Muscle of arm (tissue), 14 donors: ENCODE data around the gene CDC27. TPM values are rescaled to one million over a fixed set of nuclear protein-coding genes. Genes with fewer than 3 reads are reported as not detected.
"Not testable (repeated sequence)": the region's sequence is repeated elsewhere in the genome, so short reads cannot be mapped to it uniquely, and the experiment has no call there.

Experiments used
- DNase-seq: peaks from one replicate; pipeline ENCODE4 v3.0.0-alpha.2; 2013
- long read RNA-seq, 11 donors: transcript quantifications; one replicate each; lab custom pipeline, GENCODE V29; 2026
- polyA plus RNA-seq, 12 donors: library from polyadenylated mRNA; unstranded; fragments of 120-200 nt; gene quantifications; one replicate each; pipeline ENCODE4 v1.2.1, GENCODE V29; 2013; ENCODE audit not compliant: insufficient read length in 12 of 12

Gene CDC27, protein sequence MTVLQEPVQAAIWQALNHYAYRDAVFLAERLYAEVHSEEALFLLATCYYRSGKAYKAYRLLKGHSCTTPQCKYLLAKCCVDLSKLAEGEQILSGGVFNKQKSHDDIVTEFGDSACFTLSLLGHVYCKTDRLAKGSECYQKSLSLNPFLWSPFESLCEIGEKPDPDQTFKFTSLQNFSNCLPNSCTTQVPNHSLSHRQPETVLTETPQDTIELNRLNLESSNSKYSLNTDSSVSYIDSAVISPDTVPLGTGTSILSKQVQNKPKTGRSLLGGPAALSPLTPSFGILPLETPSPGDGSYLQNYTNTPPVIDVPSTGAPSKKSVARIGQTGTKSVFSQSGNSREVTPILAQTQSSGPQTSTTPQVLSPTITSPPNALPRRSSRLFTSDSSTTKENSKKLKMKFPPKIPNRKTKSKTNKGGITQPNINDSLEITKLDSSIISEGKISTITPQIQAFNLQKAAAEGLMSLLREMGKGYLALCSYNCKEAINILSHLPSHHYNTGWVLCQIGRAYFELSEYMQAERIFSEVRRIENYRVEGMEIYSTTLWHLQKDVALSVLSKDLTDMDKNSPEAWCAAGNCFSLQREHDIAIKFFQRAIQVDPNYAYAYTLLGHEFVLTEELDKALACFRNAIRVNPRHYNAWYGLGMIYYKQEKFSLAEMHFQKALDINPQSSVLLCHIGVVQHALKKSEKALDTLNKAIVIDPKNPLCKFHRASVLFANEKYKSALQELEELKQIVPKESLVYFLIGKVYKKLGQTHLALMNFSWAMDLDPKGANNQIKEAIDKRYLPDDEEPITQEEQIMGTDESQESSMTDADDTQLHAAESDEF
- polyA plus RNA-seq = 10 to 100 TPM in 11 of 12 donors, not detected in 1; 28.8 to 88.6 (median 56.1) TPM
- long read RNA-seq, donor 1, partial matches to known transcripts = 0 of 1 reads
- long read RNA-seq, donor 1, other reads (novel, unspliced or antisense) = 0 of 1 reads
- long read RNA-seq, donor 2, partial matches to known transcripts = 3,570 of 3,857 reads
- long read RNA-seq, donor 2, other reads (novel, unspliced or antisense) = 287 of 3,857 reads
- long read RNA-seq, donor 3, full-length matches to known transcripts = 1 of 1 reads
- long read RNA-seq, donor 3, partial matches to known transcripts = 0 of 1 reads
- long read RNA-seq, donor 3, other reads (novel, unspliced or antisense) = 0 of 1 reads
- long read RNA-seq, donor 4 = 0 reads
- long read RNA-seq, donor 5, full-length matches to known transcripts = 2 of 5,910 reads
- long read RNA-seq, donor 5, partial matches to known transcripts = 5,500 of 5,910 reads
- long read RNA-seq, donor 5, other reads (novel, unspliced or antisense) = 408 of 5,910 reads
- long read RNA-seq, donor 6, full-length matches to known transcripts = 1 of 1 reads
- long read RNA-seq, donor 6, partial matches to known transcripts = 0 of 1 reads
- long read RNA-seq, donor 6, other reads (novel, unspliced or antisense) = 0 of 1 reads
- long read RNA-seq, donor 7, full-length matches to known transcripts = 1 of 1 reads
- long read RNA-seq, donor 7, partial matches to known transcripts = 0 of 1 reads
- long read RNA-seq, donor 7, other reads (novel, unspliced or antisense) = 0 of 1 reads
- long read RNA-seq, donor 8, full-length matches to known transcripts = 2 of 2 reads
- long read RNA-seq, donor 8, partial matches to known transcripts = 0 of 2 reads
- long read RNA-seq, donor 8, other reads (novel, unspliced or antisense) = 0 of 2 reads
- long read RNA-seq, donor 9, full-length matches to known transcripts = 1 of 1 reads
- long read RNA-seq, donor 9, partial matches to known transcripts = 0 of 1 reads
- long read RNA-seq, donor 9, other reads (novel, unspliced or antisense) = 0 of 1 reads
- long read RNA-seq, donor 10, partial matches to known transcripts = 7 of 9 reads
- long read RNA-seq, donor 10, other reads (novel, unspliced or antisense) = 0 of 9 reads
- long read RNA-seq, donor 11, full-length matches to known transcripts = 3 of 2,763 reads
- long read RNA-seq, donor 11, partial matches to known transcripts = 2,561 of 2,763 reads
- long read RNA-seq, donor 11, other reads (novel, unspliced or antisense) = 199 of 2,763 reads

DNA sequence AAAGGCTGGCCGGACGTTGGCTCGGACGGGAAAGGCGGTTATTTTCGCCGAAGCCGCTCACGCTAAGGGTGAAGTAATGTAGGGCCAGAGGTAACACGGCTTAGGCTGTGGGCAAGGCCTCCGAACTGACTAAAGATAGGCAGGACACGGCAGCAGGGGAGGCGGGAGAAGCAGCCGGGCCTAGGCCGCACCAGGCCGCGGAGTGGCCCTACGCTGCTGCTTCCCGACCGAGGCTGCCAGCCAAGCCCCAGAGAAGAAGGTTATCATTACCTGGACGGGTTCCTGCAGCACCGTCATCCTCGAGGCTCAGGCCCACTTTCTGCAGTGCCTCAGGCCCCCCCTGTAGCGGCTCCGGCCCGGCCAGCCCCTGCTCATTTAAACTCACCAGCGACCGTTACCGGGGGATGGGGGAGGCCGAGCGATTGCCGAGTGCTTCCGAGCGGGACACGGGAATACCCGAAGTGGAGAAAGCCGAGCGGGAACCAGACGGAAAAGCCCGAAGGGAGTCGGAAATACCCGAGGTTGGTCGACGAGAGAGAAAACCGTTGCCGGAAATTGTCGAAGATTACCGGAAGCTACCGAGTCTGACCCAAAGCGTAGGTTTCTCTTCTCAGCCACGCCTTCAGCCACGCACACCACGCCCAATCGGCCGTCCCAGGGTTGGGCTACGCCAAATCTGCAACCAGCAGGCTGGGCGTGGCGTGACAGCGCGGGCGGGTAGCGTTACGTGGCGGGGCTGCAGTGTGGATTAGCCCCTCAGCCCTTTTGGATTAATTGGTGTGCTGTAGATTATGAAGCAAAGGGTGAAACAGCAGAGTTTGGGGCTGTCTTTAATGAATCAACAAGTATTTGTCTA, at the start of gene CDC27:
Gene CDC27 (minus strand): TSS at position 420 of the 856 bp plus-strand sequence. CDS start 123 bp downstream, at position 297.
- DNase-seq = peak; percentile 100

DNA sequence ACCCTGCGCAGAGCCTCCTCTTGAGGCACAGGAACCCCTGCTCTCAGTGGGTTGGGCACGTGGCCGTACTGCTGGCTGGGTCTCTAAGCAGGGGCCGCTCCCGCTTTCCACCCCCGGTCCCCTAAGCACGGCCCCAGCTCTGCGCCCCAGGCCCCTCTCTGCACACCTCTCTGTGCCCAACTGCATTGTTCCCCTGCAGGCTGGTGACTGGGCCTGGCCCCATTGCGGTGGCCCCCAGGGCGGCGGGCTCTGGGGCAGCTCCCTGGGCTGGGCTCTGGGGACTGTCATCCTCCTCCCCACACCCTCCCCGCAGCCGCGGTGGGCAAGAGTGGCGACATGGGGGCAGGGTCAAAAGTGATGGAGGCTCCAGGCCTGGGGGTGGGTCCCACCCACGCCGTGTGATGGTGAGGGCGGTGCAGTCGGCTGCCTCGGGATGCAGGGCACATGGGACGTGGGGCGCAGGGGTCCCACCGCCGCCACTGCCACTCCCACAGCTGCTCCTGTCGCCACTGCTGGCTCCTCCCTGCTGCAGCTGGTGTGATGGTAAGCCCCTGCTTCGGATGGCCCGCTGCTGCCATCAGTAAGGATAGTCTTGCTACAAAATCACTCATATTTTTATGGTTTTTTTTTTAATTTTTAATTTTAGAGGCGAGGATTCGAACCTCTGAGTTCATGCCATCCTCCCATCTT, 49.4 kb upstream of the CDC27 start:
- DNase-seq = no peak

DNA sequence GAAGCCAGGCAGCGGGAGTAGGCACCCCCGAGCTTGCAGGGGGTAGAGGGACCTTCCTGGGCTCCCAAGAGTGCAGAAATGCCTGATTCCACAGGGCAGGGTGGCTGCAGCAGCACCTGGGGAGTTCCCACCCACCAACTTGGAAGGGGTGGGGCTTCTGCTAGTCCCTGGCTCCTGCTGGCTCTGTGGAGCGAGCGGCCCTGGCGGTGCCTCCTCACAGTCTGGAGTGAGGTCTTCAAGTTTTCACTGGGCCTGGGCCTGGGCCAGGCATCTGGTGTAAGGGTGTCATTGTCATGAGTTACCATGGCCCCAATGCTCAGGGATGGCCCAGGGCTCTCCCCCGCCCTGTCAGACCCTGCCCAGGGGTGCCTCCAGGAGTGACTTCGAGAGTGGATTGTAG, 48.7 kb upstream of the CDC27 start:
- DNase-seq = no peak

DNA sequence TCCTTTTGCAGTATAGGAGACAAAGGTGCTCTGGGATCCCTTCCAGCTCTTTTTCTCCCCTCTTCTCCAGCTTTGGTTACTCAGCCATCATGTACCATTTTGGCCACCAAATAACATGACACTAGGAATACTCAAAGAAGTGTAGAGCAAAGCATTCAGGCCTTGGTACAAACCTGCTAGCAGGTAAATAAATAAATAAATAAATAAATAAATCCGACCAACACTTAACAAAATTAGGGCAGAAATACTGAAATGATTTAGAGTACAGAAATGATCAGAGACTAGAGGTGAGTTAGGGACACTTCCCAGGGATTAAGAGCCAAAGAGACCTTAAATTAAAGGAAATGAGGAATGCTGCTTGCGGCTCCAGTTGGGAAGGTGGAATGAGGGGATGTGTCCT, 46.8 kb upstream of the CDC27 start:
- DNase-seq = no peak

DNA sequence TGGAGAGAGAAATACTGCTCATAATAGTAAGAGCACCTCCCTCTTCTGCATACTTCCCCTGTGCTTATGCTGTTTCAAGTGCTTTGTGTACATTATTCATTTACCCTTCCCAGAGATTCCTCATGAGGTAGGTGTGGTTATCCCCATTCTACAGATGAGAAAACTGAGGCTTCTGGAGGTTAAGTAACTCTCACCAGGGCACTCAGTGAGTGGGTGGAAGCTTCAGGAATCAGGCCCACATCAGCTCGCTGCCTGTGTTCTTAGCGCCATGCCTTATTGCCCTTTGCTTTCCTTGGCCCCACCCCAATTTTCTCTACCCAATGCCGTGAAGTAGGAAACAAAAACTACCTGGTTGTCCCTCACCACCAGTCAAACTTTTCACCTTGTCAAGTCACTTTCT, 46.4 kb upstream of the CDC27 start:
- no peak for DNase-seq

DNA sequence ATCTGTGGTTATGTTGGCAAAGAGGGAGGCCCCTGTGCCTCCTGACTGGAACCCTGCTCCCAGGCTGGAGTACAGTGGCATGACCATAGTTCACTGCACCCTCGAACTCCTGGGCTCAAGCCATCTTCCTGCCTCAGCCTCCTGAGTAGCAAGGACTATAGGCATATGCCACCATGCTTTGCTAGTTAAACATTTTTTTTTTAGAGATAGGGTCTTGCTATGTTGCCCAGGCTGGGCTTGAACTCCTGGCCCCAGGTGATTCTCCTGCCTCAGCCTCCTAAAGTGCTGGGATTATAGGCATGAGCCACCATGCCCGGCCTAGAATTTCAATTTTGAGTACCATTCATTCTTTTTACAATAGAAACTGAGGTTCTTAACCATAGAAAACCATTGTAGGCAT, 43.4 kb upstream of the CDC27 start:
- DNase-seq = no peak

DNA sequence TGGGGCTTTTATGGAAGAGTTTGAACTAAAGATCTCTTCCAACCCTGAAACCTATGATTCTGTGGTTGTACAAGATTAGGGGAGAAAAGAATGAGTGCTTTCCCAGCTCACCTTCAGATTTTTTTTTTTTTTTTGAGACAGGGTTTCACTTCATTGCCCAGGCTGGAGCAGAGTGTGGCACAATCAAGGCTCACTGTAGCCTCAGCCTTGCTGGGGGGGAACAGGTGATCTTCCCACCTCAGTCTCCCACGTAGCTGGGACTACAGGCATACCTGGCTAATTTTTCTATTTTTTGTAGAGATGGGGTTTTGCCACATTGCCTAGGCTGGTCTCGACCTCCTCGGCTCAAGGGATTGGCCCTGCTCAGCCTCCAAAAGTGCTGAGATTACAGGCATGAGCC, 42.8 kb upstream of the CDC27 start:
- no peak for DNase-seq

DNA sequence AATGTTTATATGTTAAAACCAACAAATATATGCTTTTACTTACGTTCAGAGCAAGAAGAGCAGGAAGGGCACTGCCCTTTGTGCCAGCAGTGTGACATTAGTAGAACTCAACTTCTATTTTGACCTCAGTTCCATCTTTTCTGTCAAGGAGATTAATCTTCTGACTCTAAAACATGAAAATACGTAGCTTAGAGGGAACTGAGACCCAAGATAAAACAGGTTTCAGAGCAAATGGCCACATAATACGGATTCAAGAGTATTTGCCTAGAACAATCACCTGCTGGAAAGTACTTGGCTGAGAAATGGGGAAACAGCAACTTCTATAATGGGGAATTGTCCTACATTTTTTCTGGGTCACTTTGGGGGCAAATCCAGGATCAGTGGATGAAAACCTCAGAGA, 42.2 kb upstream of the CDC27 start:
- no peak for DNase-seq

DNA sequence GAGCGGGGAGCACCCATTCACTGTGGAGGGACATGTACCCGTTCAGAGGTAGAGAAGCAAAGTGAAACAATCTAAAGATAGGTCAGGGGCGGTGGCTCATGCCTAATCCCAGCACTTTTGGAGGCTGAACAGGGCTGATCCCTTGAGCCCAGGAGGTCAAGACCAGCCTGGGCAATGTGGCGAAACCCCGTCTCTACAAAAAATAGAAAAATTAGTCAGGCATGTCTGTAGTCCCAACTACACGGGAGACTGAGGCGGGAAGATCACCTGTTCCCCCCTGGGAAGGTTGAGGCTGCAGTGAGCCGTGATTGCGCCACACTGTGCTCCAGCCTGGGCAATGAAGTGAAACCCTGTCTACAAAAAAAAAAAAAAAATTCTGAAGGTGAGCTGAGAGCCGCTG, 41.8 kb upstream of the CDC27 start:
- DNase-seq = no peak

DNA sequence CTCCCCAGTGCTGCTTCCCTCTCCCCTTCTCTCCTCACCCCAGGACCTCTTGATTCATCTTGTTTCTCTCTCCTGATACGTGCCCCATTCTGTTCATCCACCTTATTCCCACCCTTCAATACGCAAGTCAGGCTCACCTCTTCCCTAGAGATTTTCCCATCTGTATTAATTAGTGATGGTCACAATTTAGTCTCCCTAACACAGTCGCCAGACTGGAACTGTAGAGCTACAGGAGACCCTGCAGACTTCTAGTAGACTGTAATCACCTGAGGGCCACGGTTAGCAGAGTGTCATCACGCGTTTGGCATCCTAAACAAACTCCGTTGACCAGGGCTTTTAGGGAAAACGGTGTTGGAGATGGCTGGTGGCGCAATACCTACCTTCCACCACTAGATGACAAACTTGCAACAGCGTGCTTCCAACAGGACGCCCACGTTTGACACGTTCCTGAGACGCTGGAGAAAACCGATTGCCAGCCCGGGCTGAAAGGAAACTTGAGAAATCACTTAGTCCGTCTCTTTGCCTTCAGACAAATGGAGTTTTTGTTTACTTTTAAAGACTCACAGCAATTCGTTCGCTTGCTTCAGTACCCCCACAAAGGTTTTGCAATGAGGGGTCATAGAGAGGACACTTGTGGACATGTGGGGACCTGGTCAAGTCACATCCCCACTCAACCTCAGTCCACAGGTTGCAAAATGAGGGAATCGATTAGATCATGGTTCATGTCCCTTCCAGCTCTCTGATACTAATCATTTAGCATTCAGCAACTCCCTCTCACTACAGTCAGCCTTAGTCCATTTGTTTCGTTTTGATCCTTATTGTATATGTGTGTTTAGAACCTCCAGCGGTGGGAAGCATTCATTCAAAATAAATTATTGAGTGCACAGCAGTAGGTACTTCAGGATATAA, 40.7 kb upstream of the CDC27 start:
- DNase-seq = peak; percentile 91

DNA sequence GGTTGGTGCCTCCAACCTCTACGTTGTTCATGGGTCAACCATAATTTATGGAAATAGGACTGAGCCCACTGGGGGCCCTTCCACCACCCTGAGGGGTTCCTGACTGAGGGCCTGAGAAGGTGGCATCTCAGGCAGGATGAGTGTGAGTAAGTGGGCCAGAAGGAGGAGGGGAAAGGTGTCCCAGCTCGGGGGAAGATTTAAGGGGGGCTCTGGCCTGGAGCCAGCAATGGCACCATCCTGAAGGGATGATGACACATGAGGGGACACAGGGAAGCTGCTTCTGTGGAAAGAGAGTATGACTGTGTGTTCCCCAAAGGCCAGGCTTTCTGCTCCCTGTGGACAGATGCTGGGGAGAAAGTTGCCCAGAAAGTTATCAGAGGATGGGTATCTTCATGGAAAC, 38.8 kb upstream of the CDC27 start:
- DNase-seq = no peak

DNA sequence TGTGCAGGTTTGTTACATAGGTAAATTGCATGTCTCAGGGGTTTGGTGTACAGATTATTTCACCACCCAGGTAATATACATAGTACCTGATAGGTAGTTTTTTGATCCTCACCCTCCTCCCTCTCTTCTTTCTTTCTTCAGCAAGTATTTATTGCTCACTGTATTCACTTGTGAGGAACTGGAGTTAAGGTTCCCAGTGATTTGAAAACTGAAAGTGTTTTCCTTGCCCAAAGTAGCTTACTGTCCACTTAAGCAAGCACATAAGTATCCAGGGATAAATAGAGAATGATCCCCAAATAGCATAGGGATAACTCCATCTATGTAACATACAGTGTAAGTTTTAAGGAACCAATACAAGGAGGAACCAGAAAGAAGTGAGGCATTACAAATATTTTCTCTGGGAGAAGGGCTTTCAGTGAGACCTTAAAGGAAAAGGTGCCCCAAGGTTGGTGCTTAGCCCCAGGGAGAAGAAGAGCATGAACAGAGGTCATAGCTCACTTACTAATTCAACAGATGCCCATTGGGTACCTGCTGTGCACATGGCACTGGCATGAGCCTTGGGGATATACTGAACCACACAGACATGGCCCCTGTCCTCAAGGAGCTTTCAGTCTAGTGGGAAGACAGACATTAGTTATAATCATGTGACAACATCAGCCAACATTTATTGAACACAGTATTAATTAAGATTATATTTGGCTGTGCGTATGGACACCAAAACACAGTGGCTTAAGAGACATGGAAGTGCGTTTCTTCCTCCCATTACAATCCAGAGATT, 37.0 kb upstream of the CDC27 start:
- no peak for DNase-seq

DNA sequence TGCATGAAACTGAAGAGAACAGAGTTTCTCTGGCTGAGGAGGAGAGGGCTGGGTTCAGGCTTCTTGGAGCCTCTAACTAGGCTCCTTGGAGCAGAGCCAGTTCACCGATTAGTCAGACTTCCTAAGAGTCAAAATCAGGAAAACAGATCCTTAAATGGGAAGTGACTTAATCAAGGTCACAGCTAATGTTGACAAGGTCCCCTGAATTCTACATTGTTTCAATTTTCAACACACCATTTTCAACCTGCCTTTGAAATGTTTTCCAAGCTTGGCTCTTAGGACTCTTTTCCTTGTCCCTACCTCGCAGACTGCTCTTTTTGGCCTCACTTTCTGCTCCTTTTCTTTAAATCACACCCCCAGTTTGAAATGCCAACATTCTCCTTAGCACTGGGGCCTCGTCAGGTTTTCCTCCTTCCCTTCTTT, 36.4 kb upstream of the CDC27 start:
- no peak for DNase-seq

DNA sequence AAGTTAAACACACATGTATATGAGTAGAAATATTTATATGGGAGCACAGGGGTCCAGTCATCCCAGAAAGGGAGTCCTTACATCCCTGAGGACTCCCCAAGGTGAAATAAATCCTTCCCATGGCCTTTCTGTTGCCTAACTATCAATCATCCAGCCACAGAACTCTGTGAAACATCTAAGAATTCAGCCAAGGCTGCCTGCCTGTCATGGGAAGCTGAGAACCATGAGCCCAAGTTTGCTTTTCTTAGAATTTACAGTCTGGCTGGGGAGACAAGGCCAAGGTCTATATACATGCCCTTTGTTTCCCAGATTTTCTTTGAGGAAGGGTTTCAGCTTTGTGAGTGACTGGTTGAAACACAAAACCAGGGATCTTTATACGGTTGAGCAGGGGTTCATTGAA, 35.9 kb upstream of the CDC27 start:
- DNase-seq = no peak

DNA sequence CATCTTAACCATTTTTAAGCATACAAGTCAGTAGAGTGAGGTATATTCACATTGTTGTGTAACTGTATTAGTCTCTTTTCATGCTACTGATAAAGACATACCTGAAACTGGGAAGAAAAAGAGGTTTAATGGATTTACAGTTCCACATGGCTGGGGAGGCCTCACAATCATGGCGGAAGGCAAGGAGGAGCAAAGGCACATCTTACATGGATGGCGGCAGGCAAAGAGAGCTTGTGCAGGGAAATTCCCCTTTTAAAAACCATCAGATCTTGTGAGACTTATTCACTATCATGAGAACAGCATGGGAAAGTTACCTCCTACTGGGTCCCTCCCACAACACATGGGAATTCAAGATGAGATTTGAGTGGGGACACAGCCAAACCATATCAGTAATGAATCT, 35.0 kb upstream of the CDC27 start:
- not testable (repeated sequence) for DNase-seq

DNA sequence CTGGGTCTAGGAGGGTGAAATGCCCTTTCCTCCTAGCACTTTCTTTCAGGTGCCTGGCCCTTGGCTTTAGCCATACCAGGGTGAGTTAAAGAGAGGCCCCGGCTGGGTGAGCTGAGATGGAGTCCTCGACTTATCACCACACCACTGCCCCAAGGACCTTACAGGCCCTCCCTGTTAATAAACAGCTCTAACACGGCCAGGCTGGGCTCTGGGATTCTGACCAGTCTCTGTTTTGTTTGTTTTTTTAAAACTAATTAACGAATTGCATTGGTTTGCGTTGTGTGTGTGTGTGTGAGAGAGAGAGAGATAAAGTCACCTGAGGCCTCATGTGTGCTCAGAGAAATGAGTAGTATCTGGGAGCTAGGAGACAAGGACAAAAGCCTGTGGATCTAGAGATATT, 34.4 kb upstream of the CDC27 start:
- DNase-seq = no peak

DNA sequence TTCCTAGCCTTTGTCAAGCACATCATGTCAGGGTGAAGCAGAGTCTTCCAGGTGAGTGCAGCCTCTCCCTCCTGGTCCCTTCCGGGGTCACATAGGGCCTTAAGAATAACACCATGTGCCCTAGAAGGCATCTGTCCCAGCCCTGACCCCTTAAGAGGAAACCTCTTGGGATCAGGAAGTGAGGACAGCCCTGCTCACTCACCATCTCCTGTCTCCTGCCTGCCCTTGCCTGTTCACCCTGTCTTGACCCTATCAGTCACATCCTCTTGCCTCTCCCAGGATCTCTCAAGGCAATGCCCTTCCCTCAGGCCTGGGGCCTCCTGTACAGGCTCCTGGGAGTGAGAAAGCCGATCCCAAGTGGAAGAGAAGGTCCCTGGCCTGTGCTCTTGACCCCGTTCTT, 33.9 kb upstream of the CDC27 start:
- no peak for DNase-seq
